Vagina (tissue), 2 donors: ENCODE measurements around the gene SPEF1.

Source experiments
- CTCF ChIP-seq, 3 experiments: fragments of 450-650 bp in 2 of 3; fragments of 200-600 bp in 1 of 3; sonication (generic) in 1 of 3; IDR thresholded peaks; one replicate each; pipeline ENCODE4 v1.5.1; 2017 to 2019; ENCODE audit warnings: antibody characterized with exemption in 3 of 3, mild to moderate bottlenecking in 2 of 3, moderate library complexity in 2 of 3
- POLR2A ChIP-seq, 2 donors: fragments of 450-650 bp; IDR thresholded peaks; one replicate each; pipeline ENCODE4 v1.6.1; 2017; ENCODE audit warnings: antibody characterized with exemption in 2 of 2, mild to moderate bottlenecking in 2 of 2, moderate library complexity in 2 of 2

- TF ChIP-seq CTCF (IDR thresholded peaks at IDR 0.05) (no peak), POLR2A (IDR thresholded peaks at IDR 0.05) (no peak)
Measured at GRCh38 chr20:3767110-3767426, 14.2 kb downstream of the SPEF1 start.
